ENCODE data around the gene RUNX3. TPM values are rescaled to one million over a fixed set of nuclear protein-coding genes. Genes with fewer than 3 reads are reported as not detected.

The RUNX3 gene
- polyA plus RNA-seq, 1 donor, result 0.43 TPM

DNA sequence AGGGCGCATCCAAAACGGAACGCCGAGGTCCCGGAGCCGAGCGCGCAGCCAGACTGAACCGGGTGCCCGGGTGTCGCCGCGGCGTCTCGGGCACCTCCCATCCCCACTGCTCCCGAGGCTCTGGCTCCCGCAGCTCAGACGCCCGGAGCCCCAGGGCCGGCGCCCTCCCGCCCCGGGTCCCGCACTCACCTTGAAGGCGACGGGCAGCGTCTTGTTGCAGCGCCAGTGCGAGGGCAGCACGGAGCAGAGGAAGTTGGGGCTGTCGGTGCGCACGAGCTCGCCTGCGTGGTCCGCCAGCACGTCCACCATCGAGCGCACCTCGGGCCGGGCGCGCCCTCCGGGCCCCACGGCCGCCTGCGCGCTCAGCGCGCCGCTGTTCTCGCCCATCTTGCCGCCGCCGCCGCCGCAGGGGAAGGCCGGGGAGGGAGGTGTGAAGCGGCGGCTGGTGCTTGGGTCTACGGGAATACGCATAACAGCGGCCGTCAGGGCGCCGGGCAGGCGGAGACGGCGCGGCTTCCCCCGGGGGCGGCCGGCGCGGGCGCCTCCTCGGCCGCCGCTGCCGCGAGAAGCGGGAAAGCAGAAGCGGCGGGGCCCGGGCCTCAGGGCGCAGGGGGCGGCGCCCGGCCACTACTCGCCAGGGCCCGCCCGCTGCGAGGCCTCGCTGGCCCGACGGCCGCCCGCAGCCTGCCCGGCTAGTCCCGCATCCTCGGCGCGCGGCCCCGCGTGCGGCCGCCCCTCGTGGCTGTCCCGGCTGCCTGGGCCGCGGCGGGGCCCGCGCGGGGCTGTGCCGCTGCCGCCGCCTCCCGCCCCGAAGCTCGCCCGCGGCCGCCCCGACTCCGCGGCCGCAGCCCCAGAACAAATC is 447 bp downstream of the RUNX3 start:
- no peak for DNase-seq (ENCODE audit: low read depth)

DNA sequence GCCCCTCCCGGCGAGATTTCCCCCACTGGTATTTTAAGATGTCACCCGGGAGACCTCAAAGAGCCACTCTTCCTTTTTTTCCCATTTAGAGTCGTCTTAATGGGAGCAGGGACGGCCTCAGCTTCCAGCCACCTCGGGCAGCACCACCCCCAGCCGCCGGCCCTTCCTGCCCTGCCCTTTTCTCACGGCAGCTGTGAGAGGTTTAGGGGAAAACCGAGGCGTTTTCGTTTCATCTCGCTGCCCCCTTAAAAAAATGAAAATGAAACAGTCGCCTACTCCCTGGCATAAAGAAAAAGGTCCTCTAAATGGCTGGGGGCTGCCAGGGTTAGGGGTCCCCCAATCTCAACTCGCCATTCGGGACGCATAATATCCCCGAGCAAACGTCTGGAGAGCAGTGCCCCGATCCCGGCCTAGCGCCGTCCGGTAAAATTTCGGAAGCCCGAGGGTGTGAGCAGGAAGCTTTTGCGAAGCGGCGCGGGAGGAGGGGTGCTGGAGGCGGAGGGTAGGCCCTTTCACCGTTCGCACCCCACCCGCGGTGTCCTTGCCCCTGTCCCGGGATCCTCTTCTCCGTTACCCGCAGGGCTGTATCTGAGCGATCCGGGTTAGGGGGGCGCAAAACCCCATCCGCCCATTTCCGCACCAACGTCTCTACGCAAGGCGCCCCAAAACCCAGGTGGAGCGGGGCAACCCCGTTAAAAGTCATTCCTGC is 1.2 kb downstream of the RUNX3 start:
- DNase-seq (ENCODE audit: low read depth), result no peak

DNA sequence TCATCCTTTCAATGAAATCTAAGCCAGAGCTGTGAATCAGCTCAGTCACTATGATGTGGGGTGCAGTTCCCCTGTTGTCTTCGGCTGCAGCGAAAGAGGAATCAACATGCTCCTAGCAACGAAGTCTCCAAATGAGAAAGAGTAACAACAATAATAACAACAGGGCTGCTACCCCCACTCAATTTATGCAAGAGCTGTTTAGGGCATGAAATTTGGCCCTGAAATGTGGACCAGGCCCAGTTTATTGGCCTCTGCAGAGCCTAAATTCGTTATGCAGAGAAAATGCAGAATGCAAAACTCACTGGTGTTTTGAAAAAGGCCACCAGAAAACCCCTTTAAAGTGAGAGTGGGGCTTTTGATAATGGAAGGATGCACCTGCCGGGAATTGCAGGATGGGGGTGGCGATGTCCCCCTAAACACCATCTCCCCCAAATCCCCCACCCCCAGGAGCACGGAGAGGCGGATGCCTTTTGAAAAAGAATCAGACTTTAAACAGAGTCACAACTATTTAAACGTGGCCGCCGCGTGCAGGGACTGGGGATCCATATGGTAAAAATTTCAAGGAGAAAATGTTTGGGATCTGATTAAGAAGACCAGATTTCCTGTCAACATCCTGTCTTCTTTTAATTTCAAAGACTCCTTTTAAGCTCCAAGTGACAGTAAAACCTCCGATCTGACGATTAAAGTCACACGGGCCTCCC is 1.9 kb downstream of the RUNX3 start:
- no peak for DNase-seq (ENCODE audit: low read depth)

DNA sequence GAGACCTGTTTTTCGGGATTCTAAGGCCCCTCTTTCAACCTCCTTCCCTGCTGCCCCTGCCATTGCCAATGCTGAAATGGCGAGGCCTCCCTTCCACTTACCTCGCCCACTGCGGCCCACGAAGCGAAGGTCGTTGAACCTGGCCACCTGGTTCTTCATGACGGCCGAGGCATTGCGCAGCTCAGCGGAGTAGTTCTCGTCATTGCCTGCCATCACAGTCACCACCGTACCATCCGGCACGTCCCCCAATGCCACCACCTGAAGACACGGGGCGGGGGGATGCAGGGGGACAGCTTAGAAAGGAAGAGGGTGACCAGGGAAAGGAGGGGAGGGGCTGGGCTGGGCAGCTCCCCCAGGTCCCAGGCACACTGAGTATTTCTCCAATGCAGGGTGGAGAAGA is 2.6 kb downstream of the RUNX3 start:
- no peak for DNase-seq (ENCODE audit: low read depth)

DNA sequence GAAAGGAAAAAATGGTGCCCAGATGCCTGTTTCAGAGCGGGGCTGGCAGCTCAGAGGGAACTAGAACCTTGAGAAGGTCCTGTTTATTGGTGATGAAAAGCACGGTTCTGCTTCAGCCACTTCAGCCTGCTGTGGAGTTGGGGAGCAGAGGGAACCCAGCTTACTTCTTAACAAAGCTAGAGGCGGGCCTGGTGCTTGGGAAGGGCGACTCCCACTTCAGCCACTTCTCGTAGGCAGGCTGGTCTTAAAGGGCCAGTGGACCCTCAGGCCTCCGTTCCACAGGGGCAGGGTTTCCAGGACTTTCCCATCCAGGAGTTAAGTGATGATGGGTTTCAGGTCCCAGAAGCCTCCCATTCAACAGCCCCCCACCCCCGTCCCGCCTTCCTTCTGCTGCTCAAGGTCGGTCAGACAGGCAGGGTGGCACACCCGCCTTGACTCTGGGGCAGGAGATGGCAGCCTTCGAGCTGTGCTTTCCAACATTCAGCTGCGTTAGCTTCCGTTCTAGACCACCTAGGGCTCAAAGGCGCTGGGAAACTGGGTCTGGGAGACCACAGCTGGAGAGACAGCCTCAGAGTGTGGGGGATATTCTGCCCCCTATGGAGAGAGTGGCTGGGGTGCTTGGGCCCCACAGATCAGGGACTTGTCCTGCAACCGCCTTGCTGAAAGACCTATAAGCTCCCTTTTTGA is 3.4 kb downstream of the RUNX3 start:
- no peak for DNase-seq (ENCODE audit: low read depth)

DNA sequence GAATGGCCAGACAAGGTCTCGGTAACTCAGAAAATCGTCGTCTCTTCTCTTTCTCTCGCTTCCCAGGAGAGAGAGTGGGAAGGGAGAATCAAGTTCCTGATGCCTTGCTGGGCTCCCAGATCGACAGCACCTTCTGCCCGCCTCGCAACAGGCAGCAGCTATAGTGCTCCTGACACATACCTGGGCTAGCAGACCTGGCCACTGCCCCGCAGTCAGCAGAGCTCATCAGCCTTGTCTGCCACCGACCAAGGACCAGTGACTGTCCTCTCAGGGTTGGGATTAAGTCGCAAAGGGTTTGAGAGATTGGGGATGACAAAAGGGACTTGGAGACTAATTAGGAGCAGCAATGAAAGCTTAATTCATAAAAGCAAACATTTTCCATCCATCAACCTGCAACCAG is 4.1 kb downstream of the RUNX3 start:
- no peak for DNase-seq (ENCODE audit: low read depth)

DNA sequence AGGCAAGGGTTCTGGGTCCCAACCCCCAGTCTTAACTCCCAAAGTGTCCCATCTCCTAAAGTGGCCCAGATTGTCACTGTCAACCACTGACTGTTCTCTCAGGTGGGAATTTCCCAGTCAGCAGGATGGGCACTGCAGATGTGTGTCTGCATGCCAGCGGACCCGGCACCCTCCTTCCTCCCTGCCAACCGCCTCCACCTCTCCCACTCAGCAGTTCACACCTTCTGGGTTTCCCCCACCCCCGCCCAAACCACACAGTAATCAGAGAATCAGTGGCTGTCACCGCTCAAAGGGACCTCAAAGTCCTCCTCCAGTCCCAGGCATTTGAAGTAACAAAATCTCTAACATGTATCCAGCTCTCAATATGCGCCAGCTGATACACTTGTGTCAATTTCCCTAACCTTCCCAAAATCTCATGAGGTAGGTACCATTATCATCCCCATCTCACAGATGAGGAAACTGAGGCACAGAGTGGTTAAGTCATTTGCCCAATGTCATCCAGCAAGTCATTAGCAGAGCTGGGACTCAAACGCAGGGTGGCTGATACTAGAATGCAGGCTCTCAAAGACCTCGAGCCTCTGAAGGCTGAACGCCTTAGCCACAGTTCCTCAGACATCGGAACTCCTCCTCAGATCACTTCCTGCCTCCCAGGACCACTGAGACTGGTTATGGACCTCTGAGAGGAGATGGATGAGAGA is 4.8 kb downstream of the RUNX3 start:
- no peak for DNase-seq (ENCODE audit: low read depth)

DNA sequence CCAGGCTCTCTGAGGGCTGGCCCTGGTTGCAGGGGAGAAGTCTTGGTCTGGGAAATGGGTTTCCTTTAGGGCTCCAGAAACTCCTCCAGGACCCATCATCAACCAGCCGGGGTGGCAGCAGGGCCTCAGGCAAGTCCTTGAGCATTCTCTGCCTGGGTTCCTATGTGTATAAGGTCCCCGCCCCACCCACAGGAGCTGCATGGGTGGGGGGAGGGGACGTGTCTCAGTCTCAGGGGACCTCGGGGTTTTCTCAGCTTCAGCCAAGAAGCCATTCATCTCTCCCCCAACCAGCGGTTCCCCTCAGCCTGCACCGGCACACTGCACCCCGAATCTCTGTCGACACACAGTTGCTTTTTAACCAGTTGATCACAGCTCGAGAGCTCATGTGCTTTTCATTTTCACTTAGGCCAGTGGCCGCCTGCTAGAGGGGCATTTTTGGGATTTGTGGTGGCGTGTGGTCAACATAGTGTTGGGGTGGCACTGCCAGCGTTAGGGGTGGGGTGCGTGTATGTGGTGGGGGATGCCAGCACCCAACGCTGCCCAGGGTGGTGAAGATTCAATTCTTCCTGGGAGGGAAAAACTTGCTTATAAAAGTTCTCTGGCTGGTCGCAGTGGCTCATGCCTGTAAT is 6.5 kb downstream of the RUNX3 start:
- no peak for DNase-seq (ENCODE audit: low read depth)

DNA sequence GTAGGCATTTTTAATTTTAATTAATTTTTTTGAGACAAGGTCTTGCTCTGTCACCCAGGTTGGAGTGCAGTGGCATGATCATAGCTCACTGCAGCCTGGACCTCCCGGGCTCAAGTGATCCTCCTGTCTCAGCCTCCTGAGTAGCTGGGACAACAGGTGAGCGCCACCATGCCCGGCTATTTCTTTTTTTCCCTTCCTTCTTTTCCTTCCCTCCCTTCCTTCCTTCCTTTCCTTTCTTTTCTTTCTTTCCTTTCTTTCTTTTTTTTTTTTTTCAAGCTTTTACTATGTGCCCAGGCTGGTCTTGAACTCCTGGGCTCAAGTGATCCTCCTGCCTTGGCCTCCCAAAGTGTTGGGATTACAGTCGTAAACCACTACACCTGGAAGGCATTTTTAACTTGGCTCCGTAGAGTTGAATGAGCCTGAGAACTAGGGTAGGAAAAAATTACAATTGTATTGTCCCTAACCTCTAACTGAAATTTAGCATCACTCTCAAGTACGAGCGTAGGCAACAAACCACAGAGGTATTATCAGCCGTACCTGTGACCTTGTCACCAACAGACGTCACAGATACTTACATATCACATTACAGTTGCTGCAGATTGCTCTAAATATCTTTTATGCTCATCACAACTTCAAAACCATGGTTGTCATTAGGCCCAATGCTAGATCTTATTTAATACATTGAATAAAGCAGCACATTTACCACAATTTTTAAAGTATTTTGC is 8.0 kb downstream of the RUNX3 start:
- DNase-seq (ENCODE audit: low read depth), result no peak

DNA sequence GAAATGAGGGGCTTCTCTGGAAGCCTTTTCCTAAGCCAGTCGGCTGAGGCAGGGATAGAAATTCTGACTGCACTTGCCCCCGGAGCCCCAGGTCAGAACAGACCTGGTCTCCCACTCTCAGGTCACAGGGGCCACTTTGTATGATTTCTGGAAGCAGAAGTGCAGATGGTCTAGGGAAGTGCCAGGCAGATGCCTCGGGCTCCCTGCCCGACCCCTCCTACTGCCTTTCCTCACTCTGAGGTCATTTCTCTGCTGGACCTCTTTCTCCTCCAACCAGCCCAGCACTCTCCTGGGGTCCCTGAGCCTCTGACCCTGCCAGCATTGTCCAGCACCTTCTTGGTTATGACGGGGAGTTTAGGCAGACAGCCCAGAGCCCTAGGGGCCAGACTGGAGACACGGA is 8.7 kb downstream of the RUNX3 start:
- DNase-seq (ENCODE audit: low read depth), result no peak

DNA sequence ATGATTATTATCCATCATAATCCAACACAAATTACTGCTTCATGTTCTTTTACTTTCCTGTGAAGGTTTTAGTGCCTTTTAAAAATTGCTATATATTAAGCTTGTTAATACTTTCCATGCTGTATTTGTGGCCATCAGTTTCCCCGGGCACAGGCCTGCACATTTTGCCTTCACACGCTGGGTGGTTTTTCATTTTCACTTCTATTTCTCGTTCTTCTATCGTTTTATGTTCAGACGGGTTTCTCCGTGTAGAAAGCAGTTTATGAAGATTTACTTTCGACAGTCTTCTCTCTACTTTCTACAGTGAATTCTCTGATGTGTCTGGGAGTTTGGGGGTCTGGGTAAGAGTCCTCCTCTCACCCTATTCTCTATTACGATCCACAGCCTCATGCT is 9.5 kb downstream of the RUNX3 start:
- no peak for DNase-seq (ENCODE audit: low read depth)

DNA sequence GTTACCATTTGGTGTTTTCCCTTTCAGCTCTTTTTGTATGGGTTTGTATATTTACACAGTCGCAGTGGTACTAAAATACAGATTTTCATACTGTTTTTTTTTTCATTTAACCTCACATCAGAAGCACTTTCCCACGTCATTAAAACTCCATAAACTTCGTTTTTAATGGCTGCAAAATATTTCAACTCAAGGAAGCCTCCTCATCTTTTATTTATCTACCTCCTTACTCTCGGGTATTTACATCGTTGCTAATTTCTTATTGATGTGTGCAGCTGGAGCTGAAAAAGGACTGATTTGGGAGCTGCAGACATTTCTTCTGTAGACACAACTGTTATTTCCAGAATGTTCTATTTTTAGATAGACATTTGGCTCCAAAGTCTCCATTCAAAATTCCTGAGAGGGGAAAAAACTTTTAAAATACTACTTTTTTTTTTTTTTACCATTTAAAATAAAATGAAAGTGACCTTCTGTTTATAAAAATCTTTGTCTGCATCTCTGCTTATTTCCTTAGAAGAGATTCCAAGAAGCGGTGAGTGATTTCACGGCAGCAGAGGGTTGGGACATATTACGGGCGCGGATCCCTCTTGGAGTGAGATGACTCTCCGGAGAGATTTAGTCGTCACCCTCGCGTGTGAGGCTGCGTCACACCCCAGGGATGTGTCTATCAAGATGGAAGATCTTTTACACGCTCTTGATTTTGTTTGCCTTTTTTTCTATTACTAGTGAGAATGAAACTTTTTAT is 10.1 kb downstream of the RUNX3 start:
- DNase-seq (ENCODE audit: low read depth), result no peak

DNA sequence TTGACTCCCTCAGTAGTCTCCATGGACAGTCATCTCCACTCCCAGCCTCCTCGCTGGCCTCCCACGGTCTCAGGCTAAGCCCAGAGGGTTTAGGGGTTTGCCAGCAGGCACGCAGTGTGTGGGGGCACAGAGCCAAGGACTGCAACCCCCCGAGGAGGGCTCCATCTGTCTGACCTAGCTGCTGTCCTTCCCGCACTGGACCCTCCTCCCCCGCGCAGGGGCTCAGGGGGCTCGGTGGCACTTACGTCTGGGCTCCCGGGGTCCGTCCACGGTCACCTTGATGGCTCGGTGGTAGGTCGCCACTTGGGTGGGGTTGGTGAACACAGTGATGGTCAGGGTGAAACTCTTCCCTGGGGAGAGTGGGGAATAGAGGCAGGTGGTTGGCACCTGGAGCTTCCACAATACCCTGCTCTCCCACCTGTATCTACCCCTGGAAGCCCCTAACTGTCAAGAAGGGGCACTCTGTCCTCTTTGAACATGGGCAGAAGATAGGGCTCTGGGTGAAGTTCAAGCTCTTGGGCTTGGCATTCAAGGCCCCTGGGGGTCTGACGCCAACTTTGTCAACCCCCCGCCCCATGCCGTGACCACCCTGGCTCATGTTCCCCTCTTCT is 11.0 kb downstream of the RUNX3 start:
- no peak for DNase-seq (ENCODE audit: low read depth)

DNA sequence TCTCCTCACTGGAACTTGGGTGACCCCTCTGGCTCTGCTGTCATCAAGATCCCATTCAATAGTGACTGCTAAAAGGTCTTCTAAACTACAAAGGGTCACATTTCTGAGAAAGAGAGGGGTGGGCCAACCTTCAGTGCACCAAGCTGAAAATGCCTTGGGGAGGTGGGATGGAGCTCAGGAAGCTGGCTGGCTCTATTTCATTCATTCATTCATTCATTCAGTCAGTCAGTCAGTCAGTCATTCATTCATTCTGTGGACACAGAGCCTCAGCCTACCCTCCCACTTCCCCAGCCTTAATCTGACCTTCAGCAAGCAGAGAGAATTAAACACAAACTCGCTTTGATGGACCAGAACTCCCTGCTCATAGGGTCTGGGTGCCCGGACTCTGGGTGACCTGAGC is 11.7 kb downstream of the RUNX3 start:
- no peak for DNase-seq (ENCODE audit: low read depth)

DNA sequence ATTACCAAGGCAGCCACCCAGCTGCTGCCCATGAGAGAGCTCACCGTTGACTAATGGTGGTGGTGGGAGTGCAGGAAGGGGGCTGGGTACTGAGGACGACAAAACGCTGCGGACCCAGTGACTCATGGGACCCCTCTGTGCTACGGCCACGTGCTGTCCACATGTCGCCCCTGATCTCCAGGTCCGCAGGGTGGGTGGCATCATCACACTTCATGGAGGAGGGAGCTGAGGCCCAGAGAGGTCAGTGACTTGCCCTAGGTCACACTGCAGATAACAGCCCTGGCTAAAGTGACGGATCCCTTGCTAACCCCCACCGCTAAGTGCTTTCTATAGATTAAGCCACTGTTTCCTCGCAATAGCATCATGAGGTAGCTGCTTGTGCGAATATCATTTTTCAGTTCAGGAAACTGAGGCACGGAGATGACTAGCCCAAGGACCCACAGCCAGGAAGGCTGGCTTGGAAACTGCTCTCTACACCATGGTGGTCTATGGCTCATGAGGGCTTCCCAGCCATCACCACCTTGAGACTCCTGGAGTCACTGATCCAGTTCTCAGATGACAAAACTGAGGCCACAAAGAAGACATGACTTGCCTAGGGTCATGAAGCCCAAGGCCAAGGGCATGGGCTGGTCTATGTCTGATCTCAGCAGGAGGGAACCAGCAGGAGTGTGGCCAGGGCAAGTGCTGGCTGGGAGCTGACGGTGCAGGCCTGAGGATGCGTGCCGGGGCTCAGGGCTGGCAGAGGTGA is 12.6 kb downstream of the RUNX3 start:
- no peak for DNase-seq (ENCODE audit: low read depth)

DNA sequence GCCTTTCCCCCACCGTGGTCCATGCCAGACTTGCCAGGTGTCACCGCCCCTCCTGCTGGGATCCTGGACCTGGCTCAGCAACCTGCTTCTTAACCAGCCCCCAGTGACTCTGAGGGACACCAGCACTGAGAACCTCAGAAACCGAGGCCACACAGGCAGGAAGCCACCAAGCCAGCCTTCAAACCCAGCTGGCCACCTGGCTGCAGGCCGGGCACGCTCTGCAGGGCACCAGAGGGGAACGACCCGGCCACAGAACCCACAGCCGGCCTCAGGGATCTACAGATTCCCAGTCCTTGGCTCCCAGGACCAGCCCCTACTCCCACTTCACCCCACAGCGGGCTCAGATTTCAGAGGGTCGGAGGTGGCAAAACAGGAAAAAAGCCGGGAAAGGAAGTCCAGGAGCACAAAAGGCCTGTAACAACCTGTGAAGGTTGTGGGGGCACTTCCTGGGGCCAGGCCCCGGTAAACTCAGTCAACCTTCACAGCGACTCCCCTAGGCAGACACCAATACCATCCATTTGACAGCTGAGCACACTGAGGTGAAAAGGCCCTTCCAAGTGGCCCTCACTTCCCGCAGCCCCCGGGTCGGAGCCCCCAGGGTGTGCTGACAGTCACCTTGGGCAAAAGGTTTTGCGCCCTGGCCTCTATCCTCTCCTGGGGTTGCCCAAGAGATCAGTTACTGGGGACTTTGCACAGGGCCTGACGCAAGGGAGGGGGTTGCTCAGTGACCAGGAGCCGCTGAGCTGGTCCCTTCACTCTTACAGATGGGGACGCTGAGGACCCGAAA is 14.1 kb downstream of the RUNX3 start:
- no peak for DNase-seq (ENCODE audit: low read depth)

DNA sequence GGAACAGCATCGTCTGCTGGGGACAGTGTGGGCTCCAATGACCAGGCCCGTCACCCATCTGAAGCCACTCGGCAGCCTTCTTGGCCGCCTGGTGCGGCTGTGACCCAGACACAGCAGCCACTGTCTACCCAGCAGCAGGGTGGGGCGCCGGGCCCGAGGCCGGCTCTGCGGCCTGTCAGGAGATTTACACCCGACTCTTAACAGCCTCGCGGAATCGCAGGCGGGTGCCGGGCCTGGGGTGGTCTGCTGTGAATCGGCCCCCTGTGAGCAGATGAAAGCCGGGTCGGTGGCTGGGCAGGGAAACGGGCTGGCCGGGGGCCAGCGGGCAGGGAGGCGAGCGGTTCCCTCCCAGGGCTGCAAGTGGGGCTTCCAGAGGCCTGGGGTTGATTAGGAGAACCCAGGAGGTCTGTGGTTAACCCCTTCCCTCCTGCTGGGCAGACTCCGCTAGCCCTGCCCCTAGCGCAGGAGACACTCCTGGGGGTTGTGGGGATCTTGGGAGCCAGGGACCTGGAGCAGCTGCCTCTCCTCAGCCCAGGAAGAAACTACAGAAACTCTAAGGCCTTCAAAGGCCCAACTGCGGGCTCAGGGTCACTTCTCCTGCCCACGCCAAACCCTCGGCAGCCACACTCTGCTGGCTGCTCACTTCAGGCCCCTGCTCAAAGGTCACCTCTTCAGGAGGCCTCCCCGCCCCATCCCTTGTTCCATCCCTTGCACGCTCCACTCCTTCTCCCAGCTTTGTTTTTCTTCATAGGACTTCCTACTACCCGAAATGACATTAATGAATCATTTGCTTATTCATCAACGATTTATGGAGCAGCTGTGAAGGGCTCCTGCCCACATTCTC is 15.6 kb downstream of the RUNX3 start:
- DNase-seq (ENCODE audit: low read depth), result no peak

All from forelimb muscle (tissue), 1 donor.